GM21737 (cell line): ENCODE results near the gene TTC24.
"Not testable (repeated sequence)": the region's sequence is repeated elsewhere in the genome, so short reads cannot be mapped to it uniquely, and the experiment has no call there.

ENCODE experiments used
- ATAC-seq: cut with Tn5 transposase; IDR thresholded peaks from one replicate; pipeline ENCODE4 v1.9.1; 2021; ENCODE audit warnings: mild to moderate bottlenecking, moderate library complexity; ENCODE audit not compliant: unreplicated experiment

Gene TTC24

DNA sequence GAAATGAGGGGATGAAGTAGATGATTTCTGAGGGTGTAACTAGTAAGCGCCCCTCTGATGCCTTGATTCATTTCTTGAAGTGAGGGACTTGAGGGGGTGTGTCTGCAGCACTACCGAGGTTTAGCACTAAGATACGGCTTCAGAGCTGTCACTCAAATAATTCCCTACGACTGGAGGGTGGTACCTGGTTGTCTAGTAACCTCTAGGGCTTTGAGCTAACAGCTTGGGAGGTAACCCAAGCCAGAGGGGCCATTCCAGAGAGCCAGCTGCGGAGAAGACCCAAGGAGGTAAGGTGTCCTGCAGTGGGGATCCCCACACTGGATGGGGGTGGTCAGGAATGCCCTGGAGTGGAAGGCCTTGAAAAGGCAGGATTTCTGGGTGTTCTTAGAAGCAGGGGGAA is at the start of gene TTC24:
Gene TTC24, plus strand, starts transcription at position 252 of the 400 bp plus-strand sequence. CDS start 1,642 bp downstream, outside the sequence.
- no peak for ATAC-seq

DNA sequence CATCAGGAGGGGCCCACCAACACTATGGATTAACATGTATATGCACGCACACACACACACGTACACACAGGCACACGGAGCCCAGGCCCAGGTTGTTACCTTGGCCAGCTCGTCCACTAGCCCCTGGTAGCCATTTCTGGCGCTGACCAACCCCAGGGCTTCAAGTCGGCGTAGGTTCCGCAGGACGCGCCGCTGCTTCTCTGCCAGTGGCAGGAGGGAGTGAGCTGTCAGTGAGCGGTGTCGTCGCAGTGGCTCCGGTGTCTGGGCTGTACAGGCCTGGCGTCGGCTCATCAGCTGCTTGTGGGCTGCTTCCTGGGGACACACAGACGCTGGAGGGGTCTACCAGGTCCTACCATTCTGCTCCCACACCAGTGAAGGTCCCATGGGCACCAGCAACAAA is 49.5 kb upstream of the TTC24 start:
- no peak for ATAC-seq

DNA sequence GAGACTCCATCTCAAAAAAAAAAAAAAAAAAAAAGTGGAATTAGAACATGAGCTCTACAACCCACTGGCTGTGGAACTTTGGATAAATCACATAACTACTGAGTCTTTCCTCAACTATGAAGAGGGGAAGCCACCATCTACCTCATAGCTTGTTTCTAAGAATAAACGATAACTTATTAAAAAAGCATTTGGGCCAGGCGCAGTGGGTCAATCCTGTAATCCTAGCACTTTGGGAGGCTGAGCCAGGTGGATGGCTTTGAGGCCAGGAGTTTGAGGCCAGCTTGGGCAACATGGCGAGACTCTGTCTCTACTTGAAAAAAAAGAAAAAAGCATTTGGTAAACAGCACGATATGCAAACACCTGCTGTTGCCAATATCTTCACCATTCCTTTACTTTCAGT is 47.1 kb upstream of the TTC24 start:
- no peak for ATAC-seq

DNA sequence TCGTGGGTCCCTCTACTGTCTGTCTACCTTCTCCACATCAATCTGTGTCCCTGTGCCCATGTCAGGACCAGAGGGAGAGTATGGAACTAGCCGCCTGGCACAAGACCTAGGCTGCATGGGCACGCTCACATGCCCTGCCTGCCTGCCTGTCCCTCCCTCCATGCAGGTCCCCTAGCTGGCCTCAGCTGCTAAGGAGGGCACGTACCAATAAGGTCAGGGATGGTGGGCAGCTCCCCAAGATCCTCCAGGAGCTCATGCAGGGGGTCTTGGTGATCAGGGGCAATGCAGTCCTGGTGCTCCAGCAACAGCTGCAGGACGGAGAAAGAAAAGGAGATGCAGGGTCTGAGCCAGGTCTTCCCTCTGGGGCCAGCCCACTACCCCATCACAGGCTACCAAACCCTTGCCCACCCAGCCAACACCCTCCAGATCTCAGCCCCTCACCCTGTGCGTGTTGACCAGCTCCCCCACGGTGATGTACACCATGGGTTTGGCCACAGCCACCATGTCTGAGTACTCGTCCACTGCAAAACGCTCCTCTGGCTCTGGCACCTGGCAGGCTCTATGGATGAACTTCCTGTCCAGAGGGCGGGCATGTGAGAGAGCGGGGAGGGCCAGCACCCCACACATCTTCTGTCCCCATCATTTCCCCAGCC is 45.8 kb upstream of the TTC24 start:
- ATAC-seq, result no peak

DNA sequence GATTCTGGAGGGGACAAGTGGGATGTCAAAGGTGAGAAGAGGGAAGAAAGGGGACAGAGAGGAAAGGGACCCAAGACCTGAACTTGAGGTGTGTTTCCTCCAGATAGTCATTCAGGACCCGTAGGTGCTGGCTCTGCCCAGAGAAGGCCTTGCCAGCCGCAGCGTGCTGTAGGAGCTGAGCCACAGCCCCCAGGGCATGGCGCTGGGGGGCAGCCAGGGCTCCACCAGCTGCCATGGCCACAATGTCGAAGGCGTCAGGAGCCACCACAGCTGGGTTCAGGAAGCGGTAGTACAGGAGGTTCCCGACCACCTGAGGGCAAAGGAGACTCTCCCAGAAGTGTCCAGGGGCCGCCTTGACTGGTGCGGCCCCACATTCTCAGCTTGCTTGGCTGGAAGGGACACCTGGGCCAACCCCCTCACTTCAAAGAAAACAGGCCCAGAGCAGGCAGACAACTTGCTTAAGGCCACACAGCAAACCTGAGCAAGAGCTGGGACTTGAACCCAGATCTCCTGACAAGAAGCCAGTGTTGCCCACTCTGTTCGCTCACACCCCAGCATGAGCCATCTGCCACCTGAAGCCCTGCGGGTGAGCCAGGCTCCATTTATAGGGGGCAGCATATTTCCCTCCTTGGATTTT is 45.0 kb upstream of the TTC24 start:
- no peak for ATAC-seq

DNA sequence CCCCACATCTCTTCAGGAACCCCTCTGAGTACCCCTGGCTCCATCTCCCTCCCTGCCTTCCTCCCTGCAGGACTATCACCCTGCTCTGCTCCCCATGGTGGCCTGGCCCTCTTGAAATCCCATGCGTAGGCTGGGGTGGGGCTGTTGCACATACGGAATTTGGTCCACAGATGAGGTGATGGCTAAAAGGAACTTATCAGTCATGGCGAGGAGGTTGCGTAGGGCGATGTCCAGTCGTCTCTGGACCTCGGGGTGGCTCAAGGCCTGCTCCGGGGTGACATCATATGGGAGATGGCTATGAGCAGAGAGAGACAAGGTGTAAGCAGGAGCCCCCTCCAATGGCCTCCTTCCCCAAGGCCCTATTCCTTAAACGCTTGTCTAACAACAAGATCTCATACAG is 42.5 kb upstream of the TTC24 start:
- ATAC-seq, result no peak

DNA sequence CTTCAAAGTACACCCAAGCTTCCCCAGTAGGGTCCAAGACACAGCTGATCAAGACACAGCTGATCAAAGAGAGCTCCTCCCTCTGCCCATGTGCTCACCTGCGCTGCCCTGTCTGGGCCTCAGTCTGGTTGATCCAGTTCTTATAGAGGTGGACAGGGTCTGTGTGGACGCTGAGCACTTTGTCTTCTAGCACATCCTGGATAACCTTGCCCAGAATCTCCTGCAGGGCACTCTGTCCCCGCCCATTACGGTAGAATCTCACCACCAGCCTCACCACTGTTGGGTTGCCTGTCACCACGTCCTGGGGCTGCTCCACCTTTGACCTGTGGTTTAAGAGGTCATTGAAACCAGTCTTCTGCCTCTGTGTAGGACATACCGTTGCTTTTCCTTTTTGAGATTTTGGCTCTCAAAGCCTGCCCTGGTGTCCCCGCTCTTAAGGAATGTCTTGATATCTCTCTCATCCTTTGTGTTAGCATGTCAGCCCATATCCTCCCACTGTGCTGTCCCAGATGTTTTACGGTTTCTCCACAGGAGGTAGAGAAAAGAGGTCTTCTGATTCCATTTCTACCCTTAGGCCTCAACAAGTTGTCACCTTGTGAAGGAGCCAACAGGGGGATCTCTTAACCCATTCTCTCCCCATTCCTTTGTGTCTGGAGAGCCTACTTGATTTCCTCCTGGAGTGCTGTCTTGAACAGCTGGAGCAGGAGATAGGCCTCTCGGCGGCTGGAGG is 40.6 kb upstream of the TTC24 start:
- no peak for ATAC-seq

DNA sequence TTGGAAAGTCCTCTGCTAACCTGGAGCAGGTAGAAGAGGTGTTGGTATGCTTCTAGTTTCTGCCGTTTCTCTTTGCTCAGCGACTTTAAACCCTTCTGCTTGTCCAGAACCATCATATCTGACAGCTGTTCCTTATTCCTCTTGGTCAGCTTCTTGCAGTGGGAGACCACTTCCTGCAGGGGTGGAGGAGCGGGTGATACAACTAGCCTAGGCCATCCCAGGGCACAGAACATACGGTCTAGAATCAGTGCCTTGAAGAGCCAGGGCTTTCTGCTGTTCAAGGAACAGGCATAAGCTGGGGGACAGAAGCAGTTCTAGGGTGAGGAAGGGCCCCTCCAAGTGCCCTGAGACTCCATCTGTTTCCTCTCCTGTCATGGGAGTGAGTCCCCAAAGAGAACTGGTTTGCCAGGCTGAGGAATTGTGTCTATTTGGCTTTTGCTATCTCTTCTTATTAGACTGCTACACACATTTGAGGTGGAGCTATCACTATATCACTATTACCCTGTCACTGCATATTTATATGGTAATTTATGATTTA is 39.6 kb upstream of the TTC24 start:
- ATAC-seq, result no peak

DNA sequence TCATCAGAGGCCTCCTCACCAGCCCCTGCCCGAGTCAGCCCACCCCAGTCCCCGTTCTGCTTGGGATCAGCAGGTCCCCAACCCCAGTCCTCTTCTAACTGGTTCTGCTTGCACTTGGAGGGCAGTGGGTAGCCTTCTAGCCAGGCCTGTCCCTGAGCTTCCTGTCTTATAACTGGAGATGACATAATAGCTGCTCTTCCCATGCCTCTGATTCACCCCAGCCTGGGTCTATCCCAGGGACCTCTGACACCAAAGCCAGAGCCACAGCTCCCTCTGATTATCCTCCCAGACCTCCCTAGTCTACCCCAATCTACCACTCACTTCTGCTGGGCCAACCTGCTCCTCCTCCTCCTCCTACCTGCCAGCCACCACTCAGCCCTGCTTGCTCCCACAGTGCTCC is 38.6 kb upstream of the TTC24 start:
- no peak for ATAC-seq

DNA sequence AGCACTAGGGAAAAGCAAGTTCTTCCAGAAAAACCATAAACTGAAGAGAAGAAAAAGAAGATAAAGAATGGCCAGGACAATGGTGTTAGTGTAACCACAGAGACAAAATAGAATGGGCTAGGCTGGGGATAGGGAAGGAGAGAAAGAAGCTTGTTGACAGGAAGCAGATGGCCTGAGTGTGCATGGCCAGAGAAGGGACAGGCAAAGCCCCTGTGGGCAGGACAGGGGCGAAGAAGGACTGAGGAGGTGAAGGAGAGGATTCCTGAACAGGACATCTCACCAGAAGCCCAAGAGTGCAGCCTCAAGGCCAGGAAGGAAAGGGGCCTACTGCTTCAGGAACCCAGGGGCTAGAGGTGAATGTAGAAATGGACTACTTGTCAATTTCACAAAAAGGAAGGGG is 36.5 kb upstream of the TTC24 start:
- ATAC-seq, result no peak

DNA sequence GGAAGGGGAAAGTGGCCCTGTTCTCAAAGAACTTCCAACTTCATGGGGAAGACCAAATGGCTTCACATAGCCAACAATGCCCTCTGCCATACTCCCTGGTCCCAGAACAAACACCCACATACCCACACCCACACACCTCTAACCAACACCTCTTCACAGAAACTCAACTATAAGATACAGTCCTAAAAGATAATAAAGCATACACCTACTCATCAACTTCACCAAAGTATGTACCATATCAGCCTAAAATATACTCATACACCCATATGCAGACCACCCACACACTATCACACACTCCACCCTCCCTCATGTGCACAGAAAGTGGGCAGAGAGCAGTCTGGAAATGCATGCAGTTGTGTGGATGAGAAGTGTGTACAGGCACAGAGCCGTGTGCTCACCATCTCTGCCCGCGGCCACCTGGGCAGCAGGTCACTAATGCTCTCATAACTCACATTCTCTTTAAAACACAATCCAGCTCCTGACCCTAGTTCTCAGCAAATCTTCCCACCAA is 34.9 kb upstream of the TTC24 start:
- ATAC-seq, result no peak

DNA sequence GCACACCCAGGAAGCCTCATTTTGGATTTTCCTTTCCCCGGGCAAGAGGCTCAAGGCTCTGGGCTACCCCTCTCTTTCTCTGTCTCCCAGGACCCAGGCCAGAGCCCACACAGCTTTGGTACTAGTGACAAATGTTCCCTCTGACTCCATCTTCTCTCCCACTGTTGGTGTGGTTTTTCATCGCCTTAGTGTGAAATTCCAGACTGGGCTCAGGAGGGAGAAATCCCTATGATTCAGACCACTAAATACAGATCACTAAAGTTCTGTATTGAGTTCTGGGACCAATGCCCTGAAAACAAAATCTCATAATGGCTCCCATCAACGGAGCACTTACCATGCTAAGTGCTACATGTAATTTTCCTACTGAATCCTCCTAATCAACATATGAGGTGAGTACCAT is 33.3 kb upstream of the TTC24 start:
- ATAC-seq, result no peak

DNA sequence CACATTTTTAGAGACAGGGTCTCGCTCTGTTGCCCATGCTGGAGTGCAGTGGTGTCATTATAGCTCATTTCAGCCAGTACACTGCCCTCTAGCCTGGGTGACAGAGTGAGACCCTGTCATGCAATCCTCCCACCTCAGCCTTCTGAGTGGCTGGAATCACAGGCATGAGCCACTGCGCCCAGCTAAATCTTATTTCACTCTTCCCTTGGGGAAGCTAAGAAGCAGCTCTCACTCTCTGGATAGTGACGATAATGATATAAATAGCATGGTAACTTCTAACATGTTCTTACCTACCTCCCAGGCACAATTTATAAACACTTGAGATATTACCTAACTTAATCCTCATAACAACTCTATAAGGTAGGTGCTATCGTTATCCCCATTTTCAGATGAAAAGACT is 32.1 kb upstream of the TTC24 start:
- no peak for ATAC-seq

DNA sequence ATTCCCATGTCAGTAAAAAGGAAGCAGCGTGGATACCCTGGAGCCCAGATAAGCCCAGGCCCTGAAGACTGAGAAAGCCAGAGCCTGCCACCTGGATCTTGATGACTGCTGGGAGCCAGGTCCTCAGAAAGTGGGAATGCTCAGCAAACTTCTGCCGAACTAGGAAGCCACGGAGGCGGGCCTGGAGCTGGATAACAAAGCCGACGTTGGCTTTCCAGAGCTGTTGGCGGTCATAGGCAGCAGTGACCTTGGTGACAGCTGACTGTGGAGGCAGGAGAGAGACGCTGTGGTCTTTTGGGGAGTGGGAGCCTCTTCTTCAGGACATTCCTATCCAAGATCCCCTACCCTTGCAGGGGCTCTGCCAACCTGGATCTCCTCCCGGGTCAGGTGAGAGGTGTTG is 31.5 kb upstream of the TTC24 start:
- no peak for ATAC-seq

DNA sequence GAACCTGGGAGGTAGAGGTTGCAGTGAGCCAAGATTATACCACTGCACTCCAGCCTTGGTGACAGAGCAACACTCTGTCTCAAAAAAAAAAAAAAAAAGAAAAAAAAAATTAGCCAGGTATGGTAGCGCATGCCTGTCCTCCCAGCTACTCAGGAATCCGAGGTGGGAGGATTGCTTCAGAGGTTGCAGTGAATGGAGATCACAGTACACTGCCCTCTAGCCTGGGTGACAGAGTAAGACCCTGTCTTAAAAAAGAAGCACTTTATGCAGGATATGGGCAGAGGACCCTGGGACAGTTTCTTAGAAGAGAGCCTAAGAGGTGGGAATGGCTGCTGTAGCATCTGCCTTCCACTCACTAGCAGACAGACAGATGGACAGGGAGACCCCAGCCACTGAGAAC is 30.1 kb upstream of the TTC24 start:
- no peak for ATAC-seq

DNA sequence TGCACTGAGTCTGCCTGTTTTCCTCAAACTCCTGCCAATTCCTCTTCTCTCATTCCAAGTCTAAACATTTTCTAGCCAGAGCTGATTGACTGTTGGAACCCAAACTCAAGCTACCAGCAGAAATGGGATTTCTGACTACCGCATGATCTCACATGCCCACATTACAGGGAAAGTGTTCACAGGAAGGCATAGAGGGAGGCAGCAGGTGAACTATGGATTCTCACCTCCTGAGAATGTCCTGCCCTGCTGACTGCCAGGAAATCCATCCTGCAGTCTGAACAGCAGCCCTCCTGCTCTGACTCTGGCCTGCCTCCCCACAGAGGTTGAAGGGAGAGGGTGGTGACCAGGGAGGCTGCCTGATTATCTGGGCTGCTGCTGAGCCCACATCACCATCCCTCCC is 29.7 kb upstream of the TTC24 start:
- no peak for ATAC-seq

DNA sequence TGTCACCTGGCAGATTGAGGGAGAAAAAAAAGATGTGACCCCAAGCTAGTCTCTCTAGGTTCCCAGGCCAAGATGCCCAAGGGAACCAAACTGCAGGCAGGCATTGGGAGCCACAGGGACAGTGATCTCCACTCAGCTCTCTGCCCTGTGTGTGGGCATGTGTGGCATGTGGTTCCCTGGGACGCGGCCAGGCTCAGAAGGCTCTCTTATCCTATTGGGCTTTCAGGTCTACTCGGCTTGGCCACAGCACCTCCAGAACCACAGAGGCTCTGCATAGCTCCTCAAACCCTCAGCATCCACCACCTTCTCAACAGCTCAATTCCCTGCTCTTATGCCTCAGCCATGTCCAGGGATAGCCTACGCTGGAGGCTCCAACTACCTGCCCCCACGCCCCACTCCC is 29.2 kb upstream of the TTC24 start:
- no peak for ATAC-seq

DNA sequence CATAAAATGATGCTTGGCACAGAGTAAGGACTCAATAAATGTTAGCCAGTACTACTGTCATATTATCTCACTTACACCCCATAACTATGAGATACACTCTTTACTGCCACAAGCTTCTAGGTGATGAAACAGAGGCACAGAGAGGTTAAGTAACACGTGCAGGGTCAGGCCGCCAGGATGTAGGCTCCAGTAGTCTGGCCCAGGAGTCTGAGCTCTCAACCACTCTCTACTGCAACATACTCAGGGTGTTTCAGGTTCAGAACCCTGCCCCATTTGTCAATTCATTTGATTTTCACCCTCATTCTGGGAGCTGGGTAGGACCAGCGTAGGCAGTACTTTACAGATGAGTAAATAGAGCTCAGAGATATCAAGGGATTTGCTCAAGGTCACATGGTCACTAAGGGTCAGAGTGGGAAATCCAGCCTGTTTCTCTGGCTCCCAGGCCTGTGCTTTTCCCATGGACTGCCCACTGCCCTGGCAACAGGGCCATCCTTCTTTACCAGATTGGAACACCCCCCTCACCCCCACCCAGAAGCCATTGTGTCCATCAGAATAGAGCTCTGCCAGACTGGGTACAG is 28.4 kb upstream of the TTC24 start:
- no peak for ATAC-seq

DNA sequence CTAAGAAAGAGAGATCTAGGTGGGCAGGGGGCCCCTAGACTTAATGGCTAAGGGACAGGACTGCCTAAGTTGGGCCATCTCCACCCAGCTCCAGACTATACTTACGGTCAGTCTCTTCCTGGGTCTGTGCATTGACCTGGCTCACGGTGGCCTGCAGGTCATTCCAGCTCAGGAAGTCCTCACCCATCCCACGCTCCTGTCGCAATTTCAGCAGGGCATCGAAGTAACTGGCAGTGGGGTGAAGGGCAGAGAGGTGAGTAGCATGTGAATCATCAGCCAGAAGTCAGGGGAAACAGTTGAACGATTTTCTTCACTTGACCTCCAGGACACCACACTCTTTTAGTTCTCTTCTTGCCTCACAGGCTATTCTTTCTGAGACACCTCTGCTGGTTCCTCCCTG is 27.7 kb upstream of the TTC24 start:
- no peak for ATAC-seq

DNA sequence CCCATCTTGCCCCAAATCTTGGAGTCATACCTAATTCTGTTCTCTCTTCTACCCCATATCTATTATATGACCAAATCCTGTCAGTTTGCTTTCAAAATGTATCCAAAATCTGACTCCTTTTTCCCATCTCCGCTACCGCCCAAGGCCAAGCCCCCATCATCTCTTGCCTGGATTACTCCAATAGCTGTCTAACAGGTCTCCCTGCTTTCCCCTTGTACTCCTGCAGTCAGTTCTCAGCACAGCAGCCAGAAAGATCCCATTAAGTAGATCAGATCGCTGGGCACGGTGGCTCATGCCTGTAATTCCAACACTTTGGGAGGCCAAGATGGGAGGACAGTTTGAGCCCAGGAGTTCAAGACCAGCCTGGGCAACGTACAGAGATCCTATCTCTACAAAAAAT is 27.0 kb upstream of the TTC24 start:
- ATAC-seq, result no peak

DNA sequence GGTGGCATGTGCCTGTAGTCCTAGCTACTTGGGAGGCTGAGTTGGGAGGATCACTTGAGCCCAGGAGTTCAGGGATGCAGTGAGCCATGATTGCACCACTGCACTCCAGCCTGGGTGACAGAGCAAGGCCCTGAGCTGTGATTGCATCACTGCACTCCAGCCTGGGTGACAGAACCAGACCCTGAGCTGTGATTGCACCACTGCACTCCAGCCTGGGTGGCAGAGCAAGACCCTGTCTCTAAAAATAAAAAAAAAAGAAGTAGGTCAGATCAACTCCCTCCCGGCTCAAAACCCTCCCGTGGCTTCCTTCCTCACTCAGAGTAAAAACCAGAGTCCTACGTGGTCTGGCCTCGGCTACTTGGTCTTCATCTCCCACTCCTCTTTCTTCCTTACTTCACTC is 26.6 kb upstream of the TTC24 start:
- not testable (repeated sequence) for ATAC-seq
